ENCODE data around the gene UBQLN1.
A peak's percentile ranks its signal among the peaks of the same experiment; 100 is the strongest.

UBQLN1 gene

GRCh38 chr9:83628540-83628939 lies 79.2 kb downstream of the UBQLN1 start:
- no peak overlapping the region for H3K4me3 ChIP-seq (replicated peaks; ENCODE audit: low read depth, low read length)
- no peak for DNase-seq (ENCODE audit: extremely low read depth, low read depth)
- TF ChIP-seq CTCF (IDR thresholded peaks at IDR 0.05; ENCODE audit: low read depth, low read length, missing control alignments): no peak

- TF ChIP-seq CTCF (IDR thresholded peaks at IDR 0.05; ENCODE audit: low read depth, low read length, missing control alignments): no peak
- H3K4me3 ChIP-seq (replicated peaks; ENCODE audit: low read depth, low read length): no peak overlapping the region
- DNase-seq (ENCODE audit: extremely low read depth, low read depth): no peak
Observed at GRCh38 chr9:83625178-83625577, 82.6 kb downstream of the UBQLN1 start.

- H3K4me3 ChIP-seq (replicated peaks; ENCODE audit: low read depth, low read length): peak overlapping the region; percentile 58
- DNase-seq (ENCODE audit: extremely low read depth, low read depth): no peak
- no peak for TF ChIP-seq CTCF (IDR thresholded peaks at IDR 0.05; ENCODE audit: low read depth, low read length, missing control alignments)
Observed at GRCh38 chr9:83623679-83624076, 84.1 kb downstream of the UBQLN1 start.

- TF ChIP-seq CTCF (IDR thresholded peaks at IDR 0.05; ENCODE audit: low read depth, low read length, missing control alignments): no peak
- peak within 1 kb of the TSS; percentile 58 for H3K4me3 ChIP-seq (replicated peaks; ENCODE audit: low read depth, low read length)
- no peak for DNase-seq (ENCODE audit: extremely low read depth, low read depth)
Observed at GRCh38 chr9:83622939-83623678, 84.6 kb downstream of the UBQLN1 start, which contains the start of gene IDNK. TSS of gene IDNK (plus strand) at chr9:83623143. CDS start at chr9:83623172, 29 bp downstream.

- no peak for TF ChIP-seq CTCF (IDR thresholded peaks at IDR 0.05; ENCODE audit: low read depth, low read length, missing control alignments)
- DNase-seq (ENCODE audit: extremely low read depth, low read depth): no peak
- H3K4me3 ChIP-seq (replicated peaks; ENCODE audit: low read depth, low read length): peak overlapping the region; percentile 58
Observed at GRCh38 chr9:83622433-83622938, 85.3 kb downstream of the UBQLN1 start.

GRCh38 chr9:83620841-83621636 lies 86.7 kb downstream of the UBQLN1 start:
- H3K4me3 ChIP-seq (replicated peaks; ENCODE audit: low read depth, low read length): no peak overlapping the region
- peak; percentile 44 for DNase-seq (ENCODE audit: extremely low read depth, low read depth)
- TF ChIP-seq CTCF (IDR thresholded peaks at IDR 0.05; ENCODE audit: low read depth, low read length, missing control alignments): peak; percentile 79

All from HFF-Myc (cell line).